Cardiac muscle cell (in vitro differentiated cells and primary cell): ENCODE measurements around the gene TRPV4. TPM values are rescaled to one million over a fixed set of nuclear protein-coding genes. Genes with fewer than 3 reads are reported as not detected.
A peak's percentile ranks its signal among the peaks of the same experiment; 100 is the strongest.

Experiments
- DNase-seq, 2 donors: peaks; one replicate each; pipeline versions ENCODE4 v3.0.0 to v3.0.0-alpha.2; 2010 to 2017; ENCODE audit warnings: low read depth in 1 of 2, low spot score in 1 of 2
- H3K27ac ChIP-seq: fragments of 200-600 bp; sonication (generic); 2 replicates; pipeline ENCODE4 v1.5.1; 2016
- H3K27me3 ChIP-seq: fragments of 200-600 bp; sonication (generic); 2 replicates; pipeline ENCODE4 v1.6.0; 2016; ENCODE audit warnings: control low read depth
- H3K36me3 ChIP-seq: fragments of 200-600 bp; sonication (generic); 2 replicates; pipeline ENCODE4 v1.5.1; 2016; ENCODE audit warnings: control low read depth
- H3K4me1 ChIP-seq: fragments of 200-600 bp; sonication (generic); 2 replicates; pipeline ENCODE4 v1.8.1; 2017; ENCODE audit warnings: low read depth, mild to moderate bottlenecking, mixed run types
- H3K4me3 ChIP-seq: fragments of 200-600 bp; sonication (generic); 2 replicates; pipeline ENCODE4 v1.5.1; 2016; ENCODE audit warnings: mild to moderate bottlenecking
- H3K9me3 ChIP-seq: fragments of 200-600 bp; sonication (generic); 2 replicates; pipeline ENCODE4 v1.5.1; 2017; ENCODE audit warnings: low read depth, mild to moderate bottlenecking, control low read depth
- CTCF ChIP-seq: IDR thresholded peaks from 2 replicates; pipeline ENCODE4 v1.5.1; 2012; ENCODE audit warnings: low read depth, mild to moderate bottlenecking, low read length
- polyA plus RNA-seq: library from polyadenylated mRNA; unstranded; fragments of >200 nt; fragmentation: Nextera tagmentation; extraction: Ambion mirVana; gene quantifications from 2 replicates; pipeline ENCODE4 v1.2.1, GENCODE V29; 2016
- total RNA-seq: library from RNA; depleted of rRNA; stranded (reverse); fragments of >200 nt; gene quantifications from 2 replicates; pipeline ENCODE4 v1.2.3, GENCODE V29; 2016

Gene TRPV4
- total and polyA plus RNA-seq, 2 experiments from 2014 or later, result 2.4 to 4.1 TPM

DNA sequence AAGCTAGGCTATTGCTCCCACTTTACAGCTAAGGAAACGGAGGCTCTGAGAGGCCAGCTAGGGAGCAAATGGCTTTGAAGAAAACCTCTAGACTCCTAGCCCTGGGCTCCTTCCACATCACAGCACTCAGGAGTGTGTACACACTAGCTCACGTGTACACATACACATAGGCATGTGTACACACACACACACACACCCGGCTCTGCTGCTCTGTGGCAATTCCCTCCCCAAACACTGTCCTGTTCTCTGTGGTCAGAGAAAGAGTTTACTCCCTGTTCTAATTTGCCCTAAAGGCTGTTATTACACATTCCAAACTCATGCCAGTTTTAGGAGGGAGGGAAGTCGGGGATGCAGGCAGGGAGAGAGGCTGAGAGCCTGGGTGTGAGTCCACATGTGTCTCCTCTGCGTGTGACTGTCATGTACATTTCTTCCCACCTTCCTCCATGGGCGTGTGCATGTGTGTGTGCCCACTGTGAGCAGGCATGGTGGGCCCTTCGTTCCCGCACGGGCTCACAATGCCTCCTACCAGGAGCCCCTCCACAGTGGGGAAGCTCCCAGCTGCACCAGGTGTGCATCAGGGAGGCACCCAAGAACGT, 14.2 kb downstream of the TRPV4 start:
- Histone ChIP-seq H3K4me1 (no peaks in the 10 kb centered on the region), H3K36me3 (no peaks in the 10 kb centered on the region), H3K4me3 (no peak overlapping the region), H3K27me3 (no peaks in the 10 kb centered on the region), H3K27ac (no peak overlapping the region), H3K9me3 (no peaks in the 10 kb centered on the region)
- peak in 1 of 2 donors; percentile 41 for DNase-seq
- no peak for TF ChIP-seq CTCF

- Histone ChIP-seq H3K4me1 (no peaks in the 10 kb centered on the region), H3K27ac (no peak overlapping the region), H3K4me3 (no peak overlapping the region), H3K27me3 (no peaks in the 10 kb centered on the region), H3K36me3 (no peaks in the 10 kb centered on the region), H3K9me3 (no peaks in the 10 kb centered on the region)
- no peak for TF ChIP-seq CTCF
- no peak for DNase-seq
Measured at GRCh38 chr12:109818253-109818652, 14.9 kb downstream of the TRPV4 start.

DNA sequence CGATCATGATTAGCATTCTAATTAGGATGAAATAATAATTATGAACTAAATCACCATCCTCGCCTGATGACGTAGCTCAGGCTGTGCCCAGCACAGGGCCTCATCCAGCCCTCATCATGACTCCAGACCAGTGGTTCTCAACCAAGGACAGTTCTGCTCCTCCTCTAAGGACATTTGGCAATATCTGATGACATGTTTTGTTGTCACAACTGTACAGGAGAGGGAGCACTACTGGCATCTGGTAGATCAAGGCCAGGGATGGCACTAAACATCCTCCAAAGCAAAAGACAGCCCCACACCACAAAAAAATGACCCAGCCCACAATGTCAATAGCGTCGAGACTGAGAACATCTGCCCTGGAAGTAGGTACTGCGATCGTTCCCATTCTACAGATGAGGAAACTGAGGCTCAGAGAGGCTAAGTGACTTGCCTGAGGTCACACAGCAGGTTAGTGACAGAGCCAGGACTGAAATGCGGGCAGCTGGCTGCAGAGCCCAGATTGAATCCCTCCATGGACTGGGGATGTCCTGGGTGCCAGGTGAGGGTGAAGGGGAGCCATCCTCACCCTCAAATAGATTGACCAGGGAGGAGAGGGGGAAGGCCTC, 15.5 kb downstream of the TRPV4 start:
- no peaks in the 10 kb centered on the region for H3K27me3 ChIP-seq
- H3K9me3 ChIP-seq, result no peaks in the 10 kb centered on the region
- no peaks in the 10 kb centered on the region for H3K36me3 ChIP-seq
- no peaks in the 10 kb centered on the region for H3K4me1 ChIP-seq
- H3K4me3 ChIP-seq, result no peak overlapping the region
- H3K27ac ChIP-seq, result no peak overlapping the region
- no peak for TF ChIP-seq CTCF
- no peak for DNase-seq

DNA sequence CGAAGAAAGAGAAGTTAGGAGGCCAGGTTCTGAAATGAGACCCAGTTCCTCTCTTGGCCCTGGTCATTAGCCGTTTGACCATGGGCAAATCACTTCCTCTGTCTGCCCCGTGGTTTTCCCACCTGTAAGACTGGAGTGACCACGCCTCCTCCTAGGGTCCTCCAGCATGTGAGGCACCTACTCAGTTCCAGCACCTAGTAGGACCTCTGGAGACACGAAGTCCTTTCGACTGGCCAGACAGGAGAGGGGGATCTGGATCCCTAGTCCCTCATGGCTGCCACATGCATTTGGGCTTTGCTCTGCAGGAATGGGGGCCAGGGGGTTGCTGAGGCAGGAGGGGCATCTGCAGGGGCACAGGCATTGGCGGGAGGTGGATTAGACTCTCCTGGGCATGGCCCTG, 16.3 kb downstream of the TRPV4 start:
- H3K4me1 ChIP-seq, result no peaks in the 10 kb centered on the region

DNA sequence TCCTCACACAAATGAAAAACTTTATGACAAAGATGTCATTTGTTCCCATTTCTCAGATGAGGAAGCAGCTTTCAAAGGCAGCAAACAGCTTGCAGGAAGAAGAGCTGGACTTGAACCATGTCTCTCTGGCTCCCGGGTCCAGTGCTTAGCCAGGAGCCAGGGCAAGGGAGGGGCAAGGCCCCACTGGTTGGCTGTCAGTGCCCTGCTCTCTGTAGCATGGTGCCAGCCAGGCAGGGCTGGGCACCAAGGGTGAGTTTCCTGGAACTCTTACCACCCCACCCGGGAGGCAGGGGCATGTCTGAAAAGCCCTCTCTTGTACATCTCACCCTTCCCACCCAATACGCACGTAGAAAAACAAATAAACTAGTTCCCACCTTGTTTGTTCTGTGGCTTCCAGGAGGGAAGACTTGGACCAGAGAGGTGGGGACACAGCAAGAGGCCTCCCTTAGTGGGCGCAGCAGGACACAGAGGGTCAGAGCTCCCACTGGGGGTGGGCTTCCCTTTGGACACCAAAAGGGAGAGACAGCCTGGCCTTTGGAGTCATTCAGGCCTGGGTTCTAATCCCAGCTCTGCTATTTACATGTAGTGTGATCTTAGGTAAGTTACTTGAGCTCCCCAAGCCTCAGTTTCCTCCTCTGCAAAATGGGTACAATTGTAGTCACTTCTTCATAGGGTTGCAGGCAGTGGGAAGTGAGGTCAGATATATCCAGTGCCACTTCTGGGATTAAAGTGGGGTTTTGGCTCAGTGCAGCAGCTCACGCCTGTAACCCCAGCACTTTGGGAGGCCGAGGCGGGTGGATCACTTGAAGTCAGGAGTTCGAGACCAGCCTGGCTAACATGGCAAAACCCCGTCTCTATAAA, 17.2 kb downstream of the TRPV4 start:
- Histone ChIP-seq H3K4me1 (no peaks in the 10 kb centered on the region), H3K27me3 (no peaks in the 10 kb centered on the region), H3K9me3 (no peaks in the 10 kb centered on the region), H3K36me3 (no peaks in the 10 kb centered on the region), H3K27ac (no peak overlapping the region), H3K4me3 (no peak overlapping the region)
- DNase-seq, result no peak
- no peak for TF ChIP-seq CTCF

More for the DNA sequence above, 16.3 kb downstream of the TRPV4 start:
- TF ChIP-seq CTCF, result no peak
- Histone ChIP-seq H3K27me3 (no peaks in the 10 kb centered on the region), H3K27ac (no peak overlapping the region), H3K4me3 (no peak overlapping the region), H3K36me3 (no peaks in the 10 kb centered on the region), H3K9me3 (no peaks in the 10 kb centered on the region)
- DNase-seq, result no peak
